ENCODE results near the gene COMMD2.

Gene COMMD2

GRCh38 chr3:149764302-149764701 lies 12.0 kb upstream of the COMMD2 start:
- no peak for DNase-seq (ENCODE audit: low read depth in 2 of 2, low spot score in 1 of 2)

- no peak for DNase-seq (ENCODE audit: low read depth in 2 of 2, low spot score in 1 of 2)
Measured at GRCh38 chr3:149763565-149764195, 11.4 kb upstream of the COMMD2 start.

- no peak for DNase-seq (ENCODE audit: low read depth in 2 of 2, low spot score in 1 of 2)
Measured at GRCh38 chr3:149753717-149754116, 1.4 kb upstream of the COMMD2 start.

GRCh38 chr3:149752788-149753136 lies 473 bp upstream of the COMMD2 start:
- no peak for DNase-seq (ENCODE audit: low read depth in 2 of 2, low spot score in 1 of 2)

- DNase-seq (ENCODE audit: low read depth in 2 of 2, low spot score in 1 of 2), result no peak
Measured at GRCh38 chr3:149751551-149751950, 738 bp downstream of the COMMD2 start.

- DNase-seq (ENCODE audit: low read depth in 2 of 2, low spot score in 1 of 2), result no peak
Measured at GRCh38 chr3:149744606-149745005, 7.7 kb downstream of the COMMD2 start.

- DNase-seq (ENCODE audit: low read depth in 2 of 2, low spot score in 1 of 2), result no peak
Measured at GRCh38 chr3:149744151-149744550, 8.1 kb downstream of the COMMD2 start.

- DNase-seq (ENCODE audit: low read depth in 2 of 2, low spot score in 1 of 2), result no peak
Measured at GRCh38 chr3:149739396-149739795, 12.9 kb downstream of the COMMD2 start.

- no peak for DNase-seq (ENCODE audit: low read depth in 2 of 2, low spot score in 1 of 2)
Measured at GRCh38 chr3:149738876-149739275, 13.4 kb downstream of the COMMD2 start.

- DNase-seq (ENCODE audit: low read depth in 2 of 2, low spot score in 1 of 2), result no peak
Measured at GRCh38 chr3:149736953-149737205, 15.4 kb downstream of the COMMD2 start.

- no peak for DNase-seq (ENCODE audit: low read depth in 2 of 2, low spot score in 1 of 2)
Measured at GRCh38 chr3:149736175-149736952, 15.9 kb downstream of the COMMD2 start.

- DNase-seq (ENCODE audit: low read depth in 2 of 2, low spot score in 1 of 2), result no peak
Measured at GRCh38 chr3:149732234-149732633, 20.1 kb downstream of the COMMD2 start.

- DNase-seq (ENCODE audit: low read depth in 2 of 2, low spot score in 1 of 2), result no peak
Measured at GRCh38 chr3:149727656-149728055, 24.6 kb downstream of the COMMD2 start.

- DNase-seq (ENCODE audit: low read depth in 2 of 2, low spot score in 1 of 2), result no peak
Measured at GRCh38 chr3:149726716-149727407, 25.4 kb downstream of the COMMD2 start.

GRCh38 chr3:149723781-149724180 lies 28.5 kb downstream of the COMMD2 start:
- no peak for DNase-seq (ENCODE audit: low read depth in 2 of 2, low spot score in 1 of 2)

GRCh38 chr3:149720918-149721317 lies 31.4 kb downstream of the COMMD2 start:
- DNase-seq (ENCODE audit: low read depth in 2 of 2, low spot score in 1 of 2), result no peak

GRCh38 chr3:149717391-149718056 lies 34.8 kb downstream of the COMMD2 start:
- no peak for DNase-seq (ENCODE audit: low read depth in 2 of 2, low spot score in 1 of 2)

GRCh38 chr3:149716984-149717383 lies 35.3 kb downstream of the COMMD2 start:
- no peak for DNase-seq (ENCODE audit: low read depth in 2 of 2, low spot score in 1 of 2)

GRCh38 chr3:149715247-149715646 lies 37.0 kb downstream of the COMMD2 start:
- DNase-seq (ENCODE audit: low read depth in 2 of 2, low spot score in 1 of 2), result no peak

- DNase-seq (ENCODE audit: low read depth in 2 of 2, low spot score in 1 of 2), result no peak
Measured at GRCh38 chr3:149713730-149714654, 38.3 kb downstream of the COMMD2 start.

GRCh38 chr3:149706905-149707304 lies 45.4 kb downstream of the COMMD2 start:
- DNase-seq (ENCODE audit: low read depth in 2 of 2, low spot score in 1 of 2), result no peak

All from stimulated activated CD8-positive, alpha-beta memory T cell treated with anti-CD3 and anti-CD28 coated beads, Interleukin-4, amount 100 ng/mL, for 4 hours (primary cell).